ENCODE measurements around the gene HK2. TPM values are rescaled to one million over a fixed set of nuclear protein-coding genes. Genes with fewer than 3 reads are reported as not detected.

HK2 gene
- total RNA-seq, 4 donors from 2014 or later: 9.3 to 24.4 (median 15.1) TPM

GRCh38 chr2:74942263-74942662 is 108.3 kb downstream of the HK2 start:
- TF ChIP-seq CTCF (IDR thresholded peaks at IDR 0.05) (no peak), EP300 (IDR thresholded peaks at IDR 0.05) (no peak), POLR2AphosphoS5 (IDR thresholded peaks at IDR 0.05) (no peak), POLR2A (IDR thresholded peaks at IDR 0.05) (no peak)

More at GRCh38 chr2:74942263-74942662, 108.3 kb downstream of the HK2 start:
- Histone ChIP-seq H3K4me3 (no peak overlapping the region), H3K4me1 (no peaks in the 10 kb centered on the region), H3K36me3 (no peaks in the 10 kb centered on the region), H3K27me3 (no peaks in the 10 kb centered on the region), H3K9me3 (no peaks in the 10 kb centered on the region), H3K27ac (no peak overlapping the region)
- WGBS: 83% methylated on average over 5 of the region's 5 CpGs
- DNase-seq (ENCODE audit: low spot score in 2 of 2): no peak

Other genes starting within 250 kb of the HK2 start
- 1 to 10 TPM in 1 of 4 donors, not detected in 3; 1.1 TPM for gene M1AP, start 185.8 kb upstream of the HK2 start, total RNA-seq
- gene SEMA4F, start 179.9 kb upstream of the HK2 start, total RNA-seq: 1 to 10 TPM; 3.5 to 8.2 (median 4.6) TPM
- 10 to 100 TPM in 3 of 4 donors, 1 to 10 TPM in 1; 5.7 to 20.0 (median 13.8) TPM for gene POLE4, start 124.5 kb downstream of the HK2 start, total RNA-seq